Measurements from ENCODE around the gene AP3D1.

DNA sequence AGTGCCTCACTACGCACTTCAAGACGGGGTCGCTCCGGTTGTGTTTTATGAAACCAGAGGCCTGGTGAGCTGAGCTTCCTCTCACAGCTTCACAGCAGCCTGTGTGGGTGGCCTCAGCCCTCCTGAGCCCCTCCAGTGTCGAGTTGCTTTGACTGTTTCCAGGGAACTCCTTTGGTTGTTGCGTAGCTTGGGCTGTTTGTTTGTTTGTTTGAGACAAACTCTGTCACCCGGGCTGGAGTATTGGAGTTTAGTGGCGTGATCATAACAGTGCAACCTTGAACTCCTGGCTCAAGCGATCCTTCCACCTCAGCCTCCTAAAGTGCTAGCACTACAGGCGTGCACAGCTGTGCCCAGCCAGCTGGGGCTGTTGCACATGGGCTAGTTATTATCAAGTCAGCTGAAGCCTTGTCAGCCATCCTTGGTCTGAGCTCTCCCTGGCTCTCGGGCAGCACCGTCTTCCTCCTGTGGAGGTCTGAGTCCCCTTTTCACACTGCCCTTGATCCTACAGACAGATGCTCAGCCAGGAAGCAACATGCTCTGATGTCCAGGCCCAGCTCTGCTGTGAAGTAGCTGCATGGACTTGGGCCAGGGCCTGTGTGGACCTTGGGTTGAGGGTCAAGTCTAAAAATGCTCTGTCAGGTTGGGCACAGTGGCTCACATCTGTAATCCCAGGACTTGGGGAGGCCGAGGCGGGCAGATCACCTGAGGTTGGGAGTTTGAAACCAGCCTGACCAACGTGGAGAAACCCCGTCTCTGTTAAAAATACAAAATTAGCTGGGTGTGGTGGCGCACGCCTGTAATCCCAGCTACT is 22.6 kb upstream of the AP3D1 start:
- TF ChIP-seq, protein P1, sequence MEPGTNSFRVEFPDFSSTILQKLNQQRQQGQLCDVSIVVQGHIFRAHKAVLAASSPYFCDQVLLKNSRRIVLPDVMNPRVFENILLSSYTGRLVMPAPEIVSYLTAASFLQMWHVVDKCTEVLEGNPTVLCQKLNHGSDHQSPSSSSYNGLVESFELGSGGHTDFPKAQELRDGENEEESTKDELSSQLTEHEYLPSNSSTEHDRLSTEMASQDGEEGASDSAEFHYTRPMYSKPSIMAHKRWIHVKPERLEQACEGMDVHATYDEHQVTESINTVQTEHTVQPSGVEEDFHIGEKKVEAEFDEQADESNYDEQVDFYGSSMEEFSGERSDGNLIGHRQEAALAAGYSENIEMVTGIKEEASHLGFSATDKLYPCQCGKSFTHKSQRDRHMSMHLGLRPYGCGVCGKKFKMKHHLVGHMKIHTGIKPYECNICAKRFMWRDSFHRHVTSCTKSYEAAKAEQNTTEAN (CRISPR knock-in tag; IDR thresholded peaks at IDR 0.05), result no peak
- TF ChIP-seq JUNB (CRISPR knock-in tag; conservative IDR thresholded peaks at IDR 0.05), result no peak
- TF ChIP-seq, protein P2, sequence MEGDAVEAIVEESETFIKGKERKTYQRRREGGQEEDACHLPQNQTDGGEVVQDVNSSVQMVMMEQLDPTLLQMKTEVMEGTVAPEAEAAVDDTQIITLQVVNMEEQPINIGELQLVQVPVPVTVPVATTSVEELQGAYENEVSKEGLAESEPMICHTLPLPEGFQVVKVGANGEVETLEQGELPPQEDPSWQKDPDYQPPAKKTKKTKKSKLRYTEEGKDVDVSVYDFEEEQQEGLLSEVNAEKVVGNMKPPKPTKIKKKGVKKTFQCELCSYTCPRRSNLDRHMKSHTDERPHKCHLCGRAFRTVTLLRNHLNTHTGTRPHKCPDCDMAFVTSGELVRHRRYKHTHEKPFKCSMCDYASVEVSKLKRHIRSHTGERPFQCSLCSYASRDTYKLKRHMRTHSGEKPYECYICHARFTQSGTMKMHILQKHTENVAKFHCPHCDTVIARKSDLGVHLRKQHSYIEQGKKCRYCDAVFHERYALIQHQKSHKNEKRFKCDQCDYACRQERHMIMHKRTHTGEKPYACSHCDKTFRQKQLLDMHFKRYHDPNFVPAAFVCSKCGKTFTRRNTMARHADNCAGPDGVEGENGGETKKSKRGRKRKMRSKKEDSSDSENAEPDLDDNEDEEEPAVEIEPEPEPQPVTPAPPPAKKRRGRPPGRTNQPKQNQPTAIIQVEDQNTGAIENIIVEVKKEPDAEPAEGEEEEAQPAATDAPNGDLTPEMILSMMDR (IDR thresholded peaks at IDR 0.05 in 2 of 3, conservative IDR thresholded peaks at IDR 0.05 in 1 of 3; ENCODE audit: insufficient read depth in 2 of 3, low read depth in 1 of 3, low read length in 3 of 3), result no peak
- TF ChIP-seq TEAD2 (tag; IDR thresholded peaks at IDR 0.05), result no peak
- TF ChIP-seq CHD2 (IDR thresholded peaks at IDR 0.05; ENCODE audit: low read depth, low read length), result no peak
- TF ChIP-seq ZNF274 (IDR thresholded peaks at IDR 0.05; ENCODE audit: borderline replicate concordance, low read depth, low read length), result no peak
- no peak for TF ChIP-seq POLR2A (conservative IDR thresholded peaks at IDR 0.05)
- no peak for TF ChIP-seq ZFP30 (CRISPR knock-in tag; IDR thresholded peaks at IDR 0.05; ENCODE audit: borderline replicate concordance)
- TF ChIP-seq CEBPB (tag; IDR thresholded peaks at IDR 0.05), result no peak
- TF ChIP-seq NR2C2 (CRISPR knock-in tag; IDR thresholded peaks at IDR 0.05), result no peak
- no peak for TF ChIP-seq NR2C2 (tag; IDR thresholded peaks at IDR 0.05)
- no peak for TF ChIP-seq POLR2AphosphoS5 (IDR thresholded peaks at IDR 0.05; ENCODE audit: control insufficient read depth, insufficient read depth, low read depth, low read length)
- no peak for TF ChIP-seq ETV6 (IDR thresholded peaks at IDR 0.05; ENCODE audit: borderline replicate concordance in 1 of 2, low read depth in 2 of 2, low read length in 1 of 2)
- TF ChIP-seq ETV6 (CRISPR knock-in tag; IDR thresholded peaks at IDR 0.05; ENCODE audit: borderline replicate concordance), result no peak
- TF ChIP-seq, protein P3, sequence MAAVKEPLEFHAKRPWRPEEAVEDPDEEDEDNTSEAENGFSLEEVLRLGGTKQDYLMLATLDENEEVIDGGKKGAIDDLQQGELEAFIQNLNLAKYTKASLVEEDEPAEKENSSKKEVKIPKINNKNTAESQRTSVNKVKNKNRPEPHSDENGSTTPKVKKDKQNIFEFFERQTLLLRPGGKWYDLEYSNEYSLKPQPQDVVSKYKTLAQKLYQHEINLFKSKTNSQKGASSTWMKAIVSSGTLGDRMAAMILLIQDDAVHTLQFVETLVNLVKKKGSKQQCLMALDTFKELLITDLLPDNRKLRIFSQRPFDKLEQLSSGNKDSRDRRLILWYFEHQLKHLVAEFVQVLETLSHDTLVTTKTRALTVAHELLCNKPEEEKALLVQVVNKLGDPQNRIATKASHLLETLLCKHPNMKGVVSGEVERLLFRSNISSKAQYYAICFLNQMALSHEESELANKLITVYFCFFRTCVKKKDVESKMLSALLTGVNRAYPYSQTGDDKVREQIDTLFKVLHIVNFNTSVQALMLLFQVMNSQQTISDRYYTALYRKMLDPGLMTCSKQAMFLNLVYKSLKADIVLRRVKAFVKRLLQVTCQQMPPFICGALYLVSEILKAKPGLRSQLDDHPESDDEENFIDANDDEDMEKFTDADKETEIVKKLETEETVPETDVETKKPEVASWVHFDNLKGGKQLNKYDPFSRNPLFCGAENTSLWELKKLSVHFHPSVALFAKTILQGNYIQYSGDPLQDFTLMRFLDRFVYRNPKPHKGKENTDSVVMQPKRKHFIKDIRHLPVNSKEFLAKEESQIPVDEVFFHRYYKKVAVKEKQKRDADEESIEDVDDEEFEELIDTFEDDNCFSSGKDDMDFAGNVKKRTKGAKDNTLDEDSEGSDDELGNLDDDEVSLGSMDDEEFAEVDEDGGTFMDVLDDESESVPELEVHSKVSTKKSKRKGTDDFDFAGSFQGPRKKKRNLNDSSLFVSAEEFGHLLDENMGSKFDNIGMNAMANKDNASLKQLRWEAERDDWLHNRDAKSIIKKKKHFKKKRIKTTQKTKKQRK (IDR thresholded peaks at IDR 0.05; ENCODE audit: borderline replicate concordance, low read depth, low read length), result no peak
- no peak for TF ChIP-seq MYBL2 (IDR thresholded peaks at IDR 0.05; ENCODE audit: low read depth)
- no peak for TF ChIP-seq MYBL2 (CRISPR knock-in tag; IDR thresholded peaks at IDR 0.05; ENCODE audit: borderline replicate concordance)
